ENCODE data around the gene SCIN. TPM values are rescaled to one million over a fixed set of nuclear protein-coding genes. Genes with fewer than 3 reads are reported as not detected.

SCIN gene
- total and polyA plus RNA-seq, 4 experiments from 2014 or later, result 0.07 to 0.25 (median 0.20) TPM; not detected in 1

DNA sequence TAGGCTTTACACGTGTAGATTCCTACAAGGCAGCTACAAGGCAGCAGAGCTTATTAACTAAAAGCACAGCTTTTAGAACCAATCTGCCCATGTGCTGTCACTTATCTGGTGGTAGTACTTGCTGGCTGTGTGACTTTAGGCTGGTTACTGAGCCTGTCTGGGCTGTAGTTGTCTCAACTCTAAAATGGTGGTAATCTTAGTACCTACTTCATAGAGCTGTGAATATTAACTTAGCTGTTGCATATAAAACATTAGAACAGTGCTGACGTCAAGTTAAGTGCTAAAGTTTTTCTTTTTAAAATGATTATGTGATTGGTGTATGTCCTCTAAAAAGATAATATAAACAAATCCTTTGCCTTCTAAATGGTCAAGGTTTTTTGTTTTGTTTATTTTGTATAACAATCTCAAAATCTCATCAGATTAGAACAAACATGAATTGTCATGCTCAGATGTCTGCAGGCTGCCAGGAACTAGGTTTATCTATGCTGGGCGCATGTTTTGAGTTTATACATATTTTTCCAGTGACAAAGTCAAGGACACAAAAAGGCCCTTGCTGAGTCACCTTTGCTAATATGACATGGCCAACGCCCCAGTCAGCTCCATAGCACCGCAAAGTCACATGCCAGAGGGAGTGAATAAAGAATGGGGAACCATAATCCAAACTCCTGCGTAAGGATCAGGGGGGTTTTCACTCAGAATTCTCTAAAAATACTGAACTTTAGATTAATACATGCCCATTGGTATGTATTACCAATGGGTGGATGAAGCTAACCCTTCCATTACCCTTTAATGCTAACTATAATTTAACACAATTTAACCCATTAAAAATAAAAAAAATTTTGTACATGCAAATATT, 77.1 kb downstream of the SCIN start:
- Mint-ChIP-seq H3K27ac (no peak overlapping the region), H3K4me1 (no peaks in the 10 kb centered on the region), H3K9me3 (no peaks in the 10 kb centered on the region), H3K27me3 (peaks cover 0 to 2% of the 10 kb centered on the region in 2 donors), H3K4me3 (no peak overlapping the region), H3K36me3 (no peaks in the 10 kb centered on the region)
- H3K27me3 ChIP-seq (ENCODE audit: insufficient read depth, low read length), result no peaks in the 10 kb centered on the region
- POLR2A ChIA-PET (ENCODE audit: partially characterized antibody), result no interaction called here
- H3K4me1 ChIP-seq (ENCODE audit: insufficient read depth, low read length), result no peaks in the 10 kb centered on the region
- CTCF ChIA-PET (ENCODE audit: partially characterized antibody), result interaction anchor here (1.1 to 1.8 kb wide), 2 partner anchors 9 to 39 kb away, joined by 4 to 11 read pairs; no protein-coding TSS in a partner anchor
- no peaks in the 10 kb centered on the region for H3K9me3 ChIP-seq (ENCODE audit: control insufficient read depth in 1 of 2, low read length in 2 of 2)
- H3K27ac ChIP-seq (ENCODE audit: low read depth, low read length), result no peak overlapping the region
- no peak for DNase-seq
- H3K36me3 ChIP-seq (ENCODE audit: insufficient read depth, low read length), result no peaks in the 10 kb centered on the region
- no peak overlapping the region for H3K4me3 ChIP-seq (ENCODE audit: low read length in 2 of 2)
- intact Hi-C loops (cut with micrococcal nuclease), result no loop called here

DNA sequence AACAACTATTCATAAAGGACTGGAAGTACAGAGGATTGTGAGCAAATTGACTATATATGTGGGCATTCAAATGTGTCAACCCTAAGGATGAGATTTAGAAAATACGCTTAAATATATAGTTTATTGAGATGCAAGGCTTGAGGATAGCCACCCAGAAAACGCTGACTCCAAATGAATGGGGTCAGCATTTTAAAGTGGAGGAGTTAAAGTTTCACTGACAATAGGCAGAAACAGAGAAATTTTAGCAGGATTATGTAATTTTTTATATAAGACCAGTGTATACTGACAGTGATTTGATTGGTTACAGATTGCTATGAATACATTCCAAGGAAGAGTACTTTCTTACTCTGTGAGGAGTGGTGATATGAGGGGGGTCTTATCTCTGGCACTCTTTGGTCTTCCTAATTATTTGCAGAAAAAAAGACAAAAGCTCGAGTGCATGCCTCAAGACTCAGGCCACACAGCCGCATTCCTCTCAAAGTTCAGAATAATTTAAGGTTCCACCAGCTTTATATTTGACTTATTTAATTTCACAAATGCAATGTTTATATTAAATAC, 78.3 kb downstream of the SCIN start:
- DNase-seq, result no peak
- POLR2A ChIA-PET (ENCODE audit: partially characterized antibody), result no interaction called here
- no peaks in the 10 kb centered on the region for H3K36me3 ChIP-seq (ENCODE audit: insufficient read depth, low read length)
- H3K9me3 Mint-ChIP-seq, result no peaks in the 10 kb centered on the region
- no peaks in the 10 kb centered on the region for H3K4me1 Mint-ChIP-seq
- CTCF ChIA-PET (ENCODE audit: partially characterized antibody), result interaction anchor here (1.8 kb wide), 1 partner anchor 10 kb away, joined by 11 read pairs; no protein-coding TSS in a partner anchor
- H3K27ac Mint-ChIP-seq, result no peak overlapping the region
- intact Hi-C loops (cut with micrococcal nuclease), result no loop called here
- no peaks in the 10 kb centered on the region for H3K4me1 ChIP-seq (ENCODE audit: insufficient read depth, low read length)
- no peak overlapping the region for H3K4me3 Mint-ChIP-seq
- no peaks in the 10 kb centered on the region for H3K36me3 Mint-ChIP-seq
- no peaks in the 10 kb centered on the region for H3K27me3 ChIP-seq (ENCODE audit: insufficient read depth, low read length)
- H3K27me3 Mint-ChIP-seq, result peaks cover 0 to 2% of the 10 kb centered on the region in 2 donors
- no peaks in the 10 kb centered on the region for H3K9me3 ChIP-seq (ENCODE audit: control insufficient read depth in 1 of 2, low read length in 2 of 2)
- no peak overlapping the region for H3K4me3 ChIP-seq (ENCODE audit: low read length in 2 of 2)
- no peak overlapping the region for H3K27ac ChIP-seq (ENCODE audit: low read depth, low read length)

DNA sequence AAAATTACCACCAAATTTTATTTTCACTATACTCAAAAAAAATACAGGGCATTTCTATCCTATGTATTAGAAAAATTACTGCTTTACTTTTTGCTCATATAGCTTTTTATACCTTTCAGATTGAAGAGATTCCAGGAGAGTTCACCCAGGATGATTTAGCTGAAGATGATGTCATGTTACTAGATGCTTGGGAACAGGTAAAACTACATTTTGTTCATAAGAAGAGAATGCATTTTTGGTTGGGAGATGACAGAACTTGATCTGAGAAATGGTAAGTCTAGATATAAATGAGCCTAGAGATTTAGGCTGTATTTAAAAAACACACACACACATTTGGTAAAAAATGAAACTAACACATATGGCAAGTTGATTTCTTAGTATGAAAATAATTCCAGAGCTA, 78.8 kb downstream of the SCIN start:
- no peaks in the 10 kb centered on the region for H3K4me1 ChIP-seq (ENCODE audit: insufficient read depth, low read length)
- no peak for DNase-seq
- Mint-ChIP-seq H3K27me3 (peaks cover 0 to 2% of the 10 kb centered on the region in 2 donors), H3K9me3 (no peaks in the 10 kb centered on the region), H3K4me1 (no peaks in the 10 kb centered on the region), H3K4me3 (no peak overlapping the region), H3K27ac (no peak overlapping the region), H3K36me3 (no peaks in the 10 kb centered on the region)
- no peaks in the 10 kb centered on the region for H3K36me3 ChIP-seq (ENCODE audit: insufficient read depth, low read length)
- H3K9me3 ChIP-seq (ENCODE audit: control insufficient read depth in 1 of 2, low read length in 2 of 2), result no peaks in the 10 kb centered on the region
- no peak overlapping the region for H3K27ac ChIP-seq (ENCODE audit: low read depth, low read length)
- CTCF ChIA-PET (ENCODE audit: partially characterized antibody), result no interaction called here
- no peak overlapping the region for H3K4me3 ChIP-seq (ENCODE audit: low read length in 2 of 2)
- POLR2A ChIA-PET (ENCODE audit: partially characterized antibody), result no interaction called here
- no peaks in the 10 kb centered on the region for H3K27me3 ChIP-seq (ENCODE audit: insufficient read depth, low read length)
- intact Hi-C loops (cut with micrococcal nuclease), result no loop called here

DNA sequence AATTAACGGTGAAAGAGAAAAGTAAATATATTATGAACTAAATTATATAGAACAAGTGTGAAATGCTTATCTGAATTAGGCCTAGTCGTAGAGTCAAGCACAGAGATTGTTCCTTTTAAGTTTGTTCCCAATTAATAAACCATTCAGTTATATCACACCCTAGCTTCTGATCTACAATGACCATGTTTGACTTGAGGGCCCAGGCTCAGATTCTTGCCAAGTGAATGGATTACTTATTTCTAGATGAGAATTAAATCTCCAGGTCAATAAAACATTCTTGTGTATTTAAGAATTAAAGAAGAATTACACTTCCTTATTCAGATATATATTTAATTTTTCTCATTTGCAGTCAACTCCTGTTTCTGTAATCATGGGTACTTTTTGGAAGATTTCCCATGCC, 79.6 kb downstream of the SCIN start:
- intact Hi-C loops (cut with micrococcal nuclease), result no loop called here
- POLR2A ChIA-PET (ENCODE audit: partially characterized antibody), result no interaction called here
- H3K9me3 Mint-ChIP-seq, result no peaks in the 10 kb centered on the region
- H3K4me3 Mint-ChIP-seq, result no peak overlapping the region
- no peaks in the 10 kb centered on the region for H3K36me3 Mint-ChIP-seq
- no peak for DNase-seq
- Histone ChIP-seq H3K9me3 (ENCODE audit: control insufficient read depth in 1 of 2, low read length in 2 of 2) (no peaks in the 10 kb centered on the region), H3K27me3 (ENCODE audit: insufficient read depth, low read length) (no peaks in the 10 kb centered on the region), H3K4me1 (ENCODE audit: insufficient read depth, low read length) (no peaks in the 10 kb centered on the region), H3K36me3 (ENCODE audit: insufficient read depth, low read length) (no peaks in the 10 kb centered on the region), H3K27ac (ENCODE audit: low read depth, low read length) (no peak overlapping the region), H3K4me3 (ENCODE audit: low read length in 2 of 2) (no peak overlapping the region)
- H3K4me1 Mint-ChIP-seq, result no peaks in the 10 kb centered on the region
- CTCF ChIA-PET (ENCODE audit: partially characterized antibody), result no interaction called here
- peaks cover 0 to 2% of the 10 kb centered on the region in 2 donors for H3K27me3 Mint-ChIP-seq
- no peak overlapping the region for H3K27ac Mint-ChIP-seq

DNA sequence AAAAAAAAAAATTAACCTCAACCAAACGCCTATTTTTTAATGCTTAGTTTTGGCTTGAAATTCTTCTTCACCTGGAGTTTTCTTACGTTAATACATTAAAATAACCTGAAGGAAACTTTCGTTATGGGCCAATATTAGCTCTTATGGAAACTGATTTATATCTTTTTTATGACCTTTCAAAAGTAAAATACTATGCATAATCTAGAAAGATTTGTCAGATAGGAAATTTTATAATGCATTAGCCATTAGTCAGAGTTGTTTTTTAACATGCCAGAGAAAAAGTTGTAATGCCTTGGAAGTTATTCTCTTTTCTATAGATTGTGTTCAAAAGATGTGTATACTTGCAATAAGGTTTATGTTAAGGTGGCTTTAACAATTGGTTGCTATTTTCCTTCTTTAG, 82.6 kb downstream of the SCIN start:
- H3K36me3 Mint-ChIP-seq, result no peaks in the 10 kb centered on the region
- H3K4me1 Mint-ChIP-seq, result no peaks in the 10 kb centered on the region
- CTCF ChIA-PET (ENCODE audit: partially characterized antibody), result interaction anchor here (0.6 to 1.6 kb wide), 3 partner anchors 14 to 487 kb away, joined by 3 to 4 read pairs (median 4); no protein-coding TSS in a partner anchor
- H3K4me3 Mint-ChIP-seq, result no peak overlapping the region
- Histone ChIP-seq H3K9me3 (ENCODE audit: control insufficient read depth in 1 of 2, low read length in 2 of 2) (no peaks in the 10 kb centered on the region), H3K27ac (ENCODE audit: low read depth, low read length) (no peak overlapping the region), H3K36me3 (ENCODE audit: insufficient read depth, low read length) (no peaks in the 10 kb centered on the region), H3K27me3 (ENCODE audit: insufficient read depth, low read length) (no peaks in the 10 kb centered on the region), H3K4me3 (ENCODE audit: low read length in 2 of 2) (no peak overlapping the region), H3K4me1 (ENCODE audit: insufficient read depth, low read length) (no peaks in the 10 kb centered on the region)
- H3K27ac Mint-ChIP-seq, result no peak overlapping the region
- POLR2A ChIA-PET (ENCODE audit: partially characterized antibody), result no interaction called here
- intact Hi-C loops (cut with micrococcal nuclease), result no loop called here
- H3K27me3 Mint-ChIP-seq, result no peaks in the 10 kb centered on the region
- DNase-seq, result no peak
- no peaks in the 10 kb centered on the region for H3K9me3 Mint-ChIP-seq

DNA sequence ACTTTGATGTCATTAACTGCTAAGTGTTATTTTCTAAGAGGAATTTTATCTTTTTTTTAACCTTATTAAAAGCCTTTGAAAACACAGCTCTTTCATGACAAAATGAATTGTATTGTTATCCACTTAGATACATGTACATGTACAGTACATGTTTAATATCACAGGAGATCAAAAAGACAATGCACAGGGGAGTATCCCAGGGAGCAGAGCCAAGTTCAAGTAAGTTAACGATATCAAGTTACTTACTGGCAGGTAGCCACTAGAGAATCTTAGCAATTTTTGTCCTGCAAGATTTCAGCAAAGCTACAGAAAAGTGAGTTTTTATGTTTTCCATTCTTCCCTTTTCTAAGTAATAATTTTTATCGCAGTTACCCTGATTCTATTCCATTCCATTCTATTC, 83.0 kb downstream of the SCIN start:
- H3K36me3 ChIP-seq (ENCODE audit: insufficient read depth, low read length), result no peaks in the 10 kb centered on the region
- Mint-ChIP-seq H3K36me3 (no peaks in the 10 kb centered on the region), H3K27me3 (no peaks in the 10 kb centered on the region), H3K9me3 (no peaks in the 10 kb centered on the region), H3K27ac (no peak overlapping the region), H3K4me3 (no peak overlapping the region), H3K4me1 (no peaks in the 10 kb centered on the region)
- H3K9me3 ChIP-seq (ENCODE audit: control insufficient read depth in 1 of 2, low read length in 2 of 2), result no peaks in the 10 kb centered on the region
- intact Hi-C loops (cut with micrococcal nuclease), result no loop called here
- no peak for DNase-seq
- CTCF ChIA-PET (ENCODE audit: partially characterized antibody), result interaction anchor here (1.1 to 1.6 kb wide), 3 partner anchors 15 to 30 kb away, joined by 3 to 4 read pairs (median 3); no protein-coding TSS in a partner anchor
- H3K4me3 ChIP-seq (ENCODE audit: low read length in 2 of 2), result no peak overlapping the region
- POLR2A ChIA-PET (ENCODE audit: partially characterized antibody), result no interaction called here
- no peaks in the 10 kb centered on the region for H3K27me3 ChIP-seq (ENCODE audit: insufficient read depth, low read length)
- no peak overlapping the region for H3K27ac ChIP-seq (ENCODE audit: low read depth, low read length)
- no peaks in the 10 kb centered on the region for H3K4me1 ChIP-seq (ENCODE audit: insufficient read depth, low read length)

DNA sequence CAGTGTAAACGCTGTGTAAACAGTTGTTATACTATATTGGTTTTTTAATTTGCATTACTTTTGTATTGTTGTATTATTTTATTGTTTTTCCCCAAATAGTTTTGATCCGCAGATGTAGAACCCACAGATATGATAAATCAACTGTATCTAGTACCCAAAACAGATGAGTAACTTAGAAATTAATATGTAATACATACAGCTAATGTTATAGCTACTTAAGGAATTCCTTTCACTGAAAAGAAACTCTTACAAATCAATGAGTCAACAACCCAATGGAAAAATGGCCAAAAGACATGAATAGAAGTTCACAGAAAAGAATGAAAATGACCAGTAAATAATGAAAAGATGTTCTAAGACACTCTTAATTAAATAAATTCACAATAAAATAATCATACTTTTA, 84.6 kb downstream of the SCIN start:
- POLR2A ChIA-PET (ENCODE audit: partially characterized antibody), result no interaction called here
- CTCF ChIA-PET (ENCODE audit: partially characterized antibody), result interaction anchor here (2.3 kb wide), 1 partner anchor 9 kb away, joined by 5 read pairs; no protein-coding TSS in a partner anchor
- H3K4me1 Mint-ChIP-seq, result no peaks in the 10 kb centered on the region

More for the DNA sequence above, 84.6 kb downstream of the SCIN start:
- H3K27me3 Mint-ChIP-seq, result no peaks in the 10 kb centered on the region
- no peaks in the 10 kb centered on the region for H3K36me3 ChIP-seq (ENCODE audit: insufficient read depth, low read length)
- H3K9me3 ChIP-seq (ENCODE audit: control insufficient read depth in 1 of 2, low read length in 2 of 2), result no peaks in the 10 kb centered on the region
- no peaks in the 10 kb centered on the region for H3K36me3 Mint-ChIP-seq
- intact Hi-C loops (cut with micrococcal nuclease), result no loop called here
- no peaks in the 10 kb centered on the region for H3K27me3 ChIP-seq (ENCODE audit: insufficient read depth, low read length)
- H3K9me3 Mint-ChIP-seq, result no peaks in the 10 kb centered on the region
- H3K4me3 ChIP-seq (ENCODE audit: low read length in 2 of 2), result no peak overlapping the region
- H3K27ac ChIP-seq (ENCODE audit: low read depth, low read length), result no peak overlapping the region
- DNase-seq, result no peak
- H3K27ac Mint-ChIP-seq, result no peak overlapping the region
- H3K4me3 Mint-ChIP-seq, result no peak overlapping the region
- H3K4me1 ChIP-seq (ENCODE audit: insufficient read depth, low read length), result no peaks in the 10 kb centered on the region

All from CD4-positive, alpha-beta memory T cell (primary cell).